IgD-negative memory B cell (primary cell): ENCODE measurements around the gene ATOX1. TPM values are rescaled to one million over a fixed set of nuclear protein-coding genes. Genes with fewer than 3 reads are reported as not detected.

Experiments
- H3K27ac Mint-ChIP-seq, 3 donors: one replicate each; pipeline ENCODE4 v1.8.0; 2020 to 2022; ENCODE audit warnings: mild to moderate bottlenecking in 3 of 3, mixed read lengths in 3 of 3, moderate library complexity in 1 of 3
- H3K27me3 Mint-ChIP-seq: one replicate; pipeline ENCODE4 v1.8.0; 2021; ENCODE audit warnings: mixed read lengths
- H3K36me3 Mint-ChIP-seq: one replicate; pipeline ENCODE4 v1.8.0; 2020; ENCODE audit warnings: mild to moderate bottlenecking, mixed read lengths
- H3K4me1 Mint-ChIP-seq, 3 donors: one replicate each; pipeline ENCODE4 v1.8.0; 2020 to 2022; ENCODE audit warnings: mixed read lengths in 3 of 3, mild to moderate bottlenecking in 1 of 3
- H3K4me3 Mint-ChIP-seq, 4 donors: one replicate each; pipeline ENCODE4 v1.8.0; 2020 to 2022; ENCODE audit warnings: mild to moderate bottlenecking in 4 of 4, mixed read lengths in 4 of 4, moderate library complexity in 3 of 4
- H3K9me3 Mint-ChIP-seq, 3 donors: one replicate each; pipeline ENCODE4 v1.8.0; 2020 to 2021; ENCODE audit warnings: mixed read lengths in 3 of 3, mild to moderate bottlenecking in 1 of 3
- polyA plus RNA-seq: library from polyadenylated mRNA; unstranded; fragments of 300-500 nt; fragmentation: Illumina TruSeq; gene quantifications from one replicate; pipeline ENCODE4 v1.2.3, GENCODE V29; 2021

ATOX1 gene
- polyA plus RNA-seq, 1 donor from 2014 or later, result 76.2 TPM

DNA sequence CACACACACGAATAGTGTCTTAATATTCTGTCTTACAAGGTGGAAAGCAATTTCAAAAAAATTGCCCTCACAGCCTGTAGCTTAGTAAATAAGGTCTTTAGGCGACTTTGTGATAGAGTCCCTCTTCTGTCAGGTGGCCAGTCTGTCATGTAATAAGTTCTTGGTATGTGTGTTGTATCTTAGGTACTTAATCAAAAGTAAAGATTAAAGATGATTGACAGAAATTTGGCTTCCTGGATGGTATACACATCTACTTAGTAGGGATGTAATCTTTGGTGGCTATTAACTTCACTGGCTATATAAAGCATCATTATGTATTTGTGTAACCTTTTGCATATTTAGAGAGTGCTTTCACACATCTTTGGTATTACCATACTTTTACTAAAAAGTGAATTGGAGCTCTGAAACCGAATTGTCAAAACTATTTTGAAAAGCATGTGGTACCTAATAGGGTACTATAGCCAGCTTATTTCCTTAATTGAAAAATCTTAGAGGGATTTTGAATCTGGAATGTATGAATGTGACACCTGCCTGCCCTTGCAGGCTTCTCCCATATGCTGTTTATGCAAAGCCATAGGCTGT is 16.7 kb upstream of the ATOX1 start:
- Mint-ChIP-seq H3K27me3 (no peaks in the 10 kb centered on the region), H3K4me1 (peaks cover 47 to 61% (median 54%) of the 10 kb centered on the region in 3 donors), H3K9me3 (no peaks in the 10 kb centered on the region), H3K36me3 (peaks cover 10% of the 10 kb centered on the region), H3K27ac (peak overlapping the region in 1 of 3 donors; percentile 84), H3K4me3 (peak overlapping the region; percentile 21 to 82 (median 57))

DNA sequence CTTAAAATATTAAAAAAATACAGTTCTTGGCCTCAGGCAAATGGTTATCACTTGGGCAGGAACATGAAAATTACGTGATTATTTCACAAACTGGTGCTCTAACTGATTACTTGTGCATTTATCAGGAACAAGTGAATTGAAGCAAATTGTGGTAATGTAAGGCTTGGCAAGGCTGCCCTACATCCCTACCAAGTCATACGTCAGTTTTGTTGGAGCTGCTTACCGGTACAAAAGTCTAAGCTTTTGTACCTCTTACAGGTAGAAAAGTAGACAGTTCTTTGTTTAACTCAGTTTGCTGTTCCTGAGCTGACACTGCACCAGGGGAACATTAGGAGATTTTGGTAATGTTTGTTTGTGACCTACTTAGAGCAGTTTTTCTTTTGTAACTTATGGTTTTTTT is 15.5 kb upstream of the ATOX1 start:
- peaks cover 7% of the 10 kb centered on the region for H3K36me3 Mint-ChIP-seq
- peak overlapping the region in 3 of 4 donors; percentile 94 to 99 (median 98) for H3K4me3 Mint-ChIP-seq
- H3K4me1 Mint-ChIP-seq, result peaks cover 36 to 52% (median 44%) of the 10 kb centered on the region in 3 donors
- no peaks in the 10 kb centered on the region for H3K27me3 Mint-ChIP-seq
- peak overlapping the region in 2 of 3 donors; percentile 83 to 84 for H3K27ac Mint-ChIP-seq
- H3K9me3 Mint-ChIP-seq, result no peaks in the 10 kb centered on the region

DNA sequence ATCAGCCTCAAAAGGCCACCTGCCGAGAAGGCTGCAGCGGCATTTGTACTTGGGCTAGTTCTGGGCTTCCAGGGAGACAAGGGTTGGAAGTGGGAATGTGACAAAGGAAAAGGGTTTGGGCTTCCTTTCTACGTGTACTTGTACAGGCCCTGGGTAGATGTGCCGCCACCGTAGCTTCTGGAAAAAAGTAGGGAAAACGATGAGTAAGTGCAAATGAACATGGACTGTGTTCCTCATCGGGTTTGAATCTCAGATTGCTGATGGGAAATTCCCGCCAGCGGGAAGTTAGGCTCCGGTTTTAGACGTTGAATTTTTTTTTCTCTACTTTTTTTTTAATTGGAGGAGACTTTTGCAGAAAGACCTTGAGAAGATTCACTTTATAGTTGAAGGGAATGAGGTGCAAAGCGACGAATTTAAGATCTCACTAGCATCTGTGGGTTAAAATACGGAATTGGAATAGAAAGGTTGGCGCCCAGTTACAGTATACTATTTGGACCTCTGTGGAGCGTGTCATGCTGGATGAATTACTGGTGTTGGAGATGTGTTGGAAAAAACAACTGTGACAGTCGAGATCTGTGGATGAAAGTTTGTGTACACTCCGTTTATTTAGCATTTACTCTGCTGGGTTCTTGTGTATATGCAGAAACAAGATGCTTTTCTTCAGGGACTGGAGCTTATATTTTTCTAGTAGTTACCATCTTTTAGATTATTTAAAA is 14.6 kb upstream of the ATOX1 start:
- Mint-ChIP-seq H3K27me3 (no peaks in the 10 kb centered on the region), H3K9me3 (no peaks in the 10 kb centered on the region), H3K27ac (peak overlapping the region in 2 of 3 donors; percentile 43 to 84), H3K4me3 (peak overlapping the region in 3 of 4 donors; percentile 94 to 99 (median 98)), H3K4me1 (peaks cover 36 to 50% (median 38%) of the 10 kb centered on the region in 3 donors), H3K36me3 (peaks cover 4% of the 10 kb centered on the region)

DNA sequence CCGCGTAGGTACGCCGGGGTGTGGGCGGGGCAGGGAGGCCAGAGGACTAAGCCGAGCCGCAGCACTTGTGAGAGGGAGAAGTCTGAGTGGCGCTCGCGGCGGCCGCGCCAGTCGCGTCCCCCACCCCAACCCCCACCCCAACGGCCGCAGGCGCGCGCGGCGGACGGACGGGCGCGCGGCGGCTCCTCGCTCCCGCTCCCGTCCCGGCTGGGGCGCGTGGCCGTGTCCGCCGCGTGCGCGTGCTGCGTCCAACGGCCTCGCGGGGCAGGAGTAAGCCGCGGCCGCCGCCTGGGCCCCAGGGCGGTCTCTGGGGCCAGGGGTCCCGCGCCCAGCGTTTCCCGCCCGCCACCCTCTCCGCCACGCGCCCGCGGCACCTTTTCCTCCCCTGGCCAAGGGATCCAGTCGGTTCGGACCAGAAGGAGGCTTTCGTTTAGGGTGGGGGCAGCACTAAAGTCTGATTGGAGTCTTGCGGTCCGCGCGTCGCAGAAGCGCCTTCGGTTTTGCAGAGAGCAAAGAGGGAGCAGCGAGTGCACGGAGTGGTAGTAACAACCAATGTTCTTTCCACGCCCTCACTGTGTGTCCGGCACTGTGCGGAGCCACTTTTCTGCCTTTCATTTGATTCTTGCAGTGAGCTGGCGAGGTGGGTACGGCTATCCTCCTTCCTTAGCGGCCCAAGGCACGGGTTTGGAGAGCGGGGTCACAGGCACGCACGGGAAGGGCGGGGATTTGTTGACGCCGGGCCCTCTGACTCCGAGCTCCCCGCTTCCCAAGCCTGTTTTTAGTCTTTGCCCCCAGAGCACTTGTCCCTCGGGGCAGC is 13.8 kb upstream of the ATOX1 start:
- H3K4me1 Mint-ChIP-seq, result peaks cover 29 to 42% (median 32%) of the 10 kb centered on the region in 3 donors

DNA sequence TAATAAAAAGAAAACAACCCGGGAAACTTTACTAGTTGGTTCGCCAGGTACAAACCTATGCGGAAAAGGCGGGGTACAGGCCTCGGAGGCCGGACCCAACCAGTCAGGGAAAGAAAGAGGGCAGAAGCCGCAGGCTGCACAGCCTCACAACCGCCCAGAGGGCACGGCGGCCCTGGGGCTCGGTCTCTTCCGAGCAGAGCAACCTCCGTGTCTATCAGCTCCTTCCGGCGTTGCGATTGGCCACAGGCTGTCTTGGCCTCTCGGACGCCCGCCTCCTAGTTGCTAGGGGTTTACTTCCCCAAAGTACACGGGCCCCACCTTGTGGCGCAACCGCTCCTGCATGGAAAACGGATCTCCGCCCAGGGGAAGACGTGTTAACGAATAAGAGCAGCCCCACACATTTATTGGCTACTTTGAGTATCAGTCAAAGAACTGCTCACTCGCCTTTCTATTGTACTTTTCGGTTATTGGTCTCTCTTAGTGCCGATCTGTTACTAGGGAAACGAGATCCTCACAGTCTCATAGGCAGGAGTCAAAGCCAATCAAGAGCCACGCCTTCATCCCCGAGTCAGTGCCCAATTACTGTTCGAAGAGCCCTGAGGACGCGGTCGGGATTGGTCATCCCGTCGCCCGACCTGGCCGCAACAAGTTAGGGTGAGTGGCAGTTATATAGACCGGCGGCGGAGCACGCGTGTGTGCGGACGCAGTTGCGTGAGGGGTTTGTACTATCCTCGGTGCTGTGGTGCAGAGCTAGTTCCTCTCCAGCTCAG is 13.0 kb upstream of the ATOX1 start, which contains the start of gene G3BP1:
TSS of gene G3BP1 (plus strand) at position 696 of the 770 bp plus-strand sequence. CDS start 14,667 bp downstream, outside the sequence.
- H3K36me3 Mint-ChIP-seq, result no peaks in the 10 kb centered on the region
- H3K4me3 Mint-ChIP-seq, result peak within 1 kb of the TSS in 3 of 4 donors; percentile 94 to 99 (median 98)
- no peaks in the 10 kb centered on the region for H3K27me3 Mint-ChIP-seq
- H3K4me1 Mint-ChIP-seq, result peaks cover 25 to 36% (median 29%) of the 10 kb centered on the region in 3 donors
- no peaks in the 10 kb centered on the region for H3K9me3 Mint-ChIP-seq
- peak within 1 kb of the TSS in 2 of 3 donors; percentile 43 to 84 for H3K27ac Mint-ChIP-seq

More for the DNA sequence above, 13.8 kb upstream of the ATOX1 start:
- peak overlapping the region in 3 of 4 donors; percentile 94 to 99 (median 98) for H3K4me3 Mint-ChIP-seq
- H3K9me3 Mint-ChIP-seq, result no peaks in the 10 kb centered on the region
- H3K27me3 Mint-ChIP-seq, result no peaks in the 10 kb centered on the region
- H3K27ac Mint-ChIP-seq, result peak overlapping the region in 2 of 3 donors; percentile 43 to 84
- H3K36me3 Mint-ChIP-seq, result no peaks in the 10 kb centered on the region

DNA sequence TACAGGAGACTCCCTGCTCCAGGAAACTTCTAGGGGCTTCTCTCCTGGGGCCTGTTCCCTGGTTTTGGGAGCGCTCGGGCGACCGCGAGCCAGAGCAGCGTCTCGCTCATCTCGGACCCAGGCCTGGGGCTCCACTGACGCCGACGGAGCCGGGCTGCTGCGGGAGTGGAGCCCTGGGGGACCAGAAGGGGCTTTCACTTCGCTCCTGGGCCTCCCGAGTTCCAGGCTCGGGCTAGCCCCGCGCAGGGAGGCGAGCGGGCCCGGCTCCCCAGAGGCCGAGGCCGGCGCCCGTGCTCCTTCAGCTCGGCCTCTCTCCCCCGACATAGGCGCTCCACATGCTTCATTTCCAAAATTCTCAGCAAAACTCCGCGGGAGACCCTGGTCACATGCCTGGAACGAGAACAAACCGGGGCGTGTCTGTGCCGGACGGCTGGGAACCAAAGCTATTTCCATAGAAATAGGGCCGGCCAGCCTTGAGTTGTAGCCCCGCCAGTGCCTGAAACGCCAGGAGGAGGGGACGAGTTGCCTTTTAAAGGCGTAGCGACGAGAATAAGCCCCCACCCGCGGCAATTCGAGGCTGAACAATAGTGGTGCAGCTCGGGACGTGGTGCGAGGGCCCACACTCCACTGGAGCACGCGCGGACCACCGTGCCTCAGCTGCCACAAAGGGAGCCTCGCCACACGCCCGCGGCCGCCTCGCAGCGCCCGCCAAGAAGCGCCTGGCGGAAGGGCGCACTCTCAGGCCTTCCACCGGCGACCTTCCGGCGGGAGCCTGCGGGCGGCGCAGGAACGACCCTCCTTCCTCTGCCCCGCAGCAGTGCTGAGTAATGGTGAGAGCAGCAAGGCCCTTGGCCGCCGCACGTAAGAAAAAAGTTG is 12.2 kb upstream of the ATOX1 start:
- H3K27me3 Mint-ChIP-seq, result no peaks in the 10 kb centered on the region
- H3K27ac Mint-ChIP-seq, result peak overlapping the region in 1 of 3 donors; percentile 13
- H3K36me3 Mint-ChIP-seq, result no peaks in the 10 kb centered on the region
- H3K9me3 Mint-ChIP-seq, result no peaks in the 10 kb centered on the region
- no peak overlapping the region for H3K4me3 Mint-ChIP-seq
- H3K4me1 Mint-ChIP-seq, result peaks cover 19 to 29% (median 21%) of the 10 kb centered on the region in 3 donors

DNA sequence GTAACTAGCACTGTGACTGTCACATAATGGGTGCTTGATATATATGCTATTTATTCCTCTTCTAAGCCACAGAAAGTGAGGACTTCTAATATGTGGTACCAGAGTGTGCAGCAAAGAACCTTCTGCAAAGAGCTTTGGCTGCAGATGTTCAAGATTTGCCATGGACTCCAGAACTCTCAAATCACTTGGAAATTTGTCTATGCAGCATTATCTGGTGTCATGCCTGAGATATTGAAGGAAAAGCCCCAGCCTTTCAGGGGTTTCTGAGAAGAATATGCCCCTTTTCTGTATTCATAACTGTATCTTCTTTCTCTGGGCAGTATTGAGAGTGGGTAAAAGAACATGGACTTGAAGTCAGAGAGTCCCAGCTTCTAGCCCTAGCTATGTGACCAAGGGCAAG is 8.5 kb upstream of the ATOX1 start:
- Mint-ChIP-seq H3K27me3 (no peaks in the 10 kb centered on the region), H3K36me3 (no peaks in the 10 kb centered on the region), H3K27ac (no peak overlapping the region), H3K4me3 (no peak overlapping the region), H3K9me3 (no peaks in the 10 kb centered on the region), H3K4me1 (peaks cover 3 to 6% (median 4%) of the 10 kb centered on the region in 3 donors)

DNA sequence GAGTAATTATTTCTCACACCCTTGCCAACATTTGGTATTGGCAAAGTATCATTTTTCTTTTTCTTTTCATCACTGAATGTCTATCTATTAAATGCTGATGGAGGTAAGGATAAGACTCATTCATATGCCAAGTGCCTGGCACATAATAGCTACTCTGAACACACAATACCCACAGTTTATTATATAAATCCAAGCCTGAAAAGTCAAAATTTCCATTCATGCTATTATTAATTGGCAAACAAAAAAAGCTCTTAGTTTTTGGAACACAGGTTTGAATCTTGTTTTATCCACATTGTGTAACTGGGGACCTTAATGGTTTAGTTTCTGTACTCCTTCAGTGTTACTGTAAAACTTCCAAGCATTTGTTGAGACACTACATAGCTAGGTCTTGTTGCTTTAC is 6.4 kb upstream of the ATOX1 start:
- Mint-ChIP-seq H3K4me1 (peaks cover 2 to 3% (median 3%) of the 10 kb centered on the region in 3 donors), H3K27ac (no peak overlapping the region), H3K9me3 (no peaks in the 10 kb centered on the region), H3K36me3 (no peaks in the 10 kb centered on the region), H3K4me3 (peak overlapping the region in 1 of 4 donors; percentile 32), H3K27me3 (no peaks in the 10 kb centered on the region)

DNA sequence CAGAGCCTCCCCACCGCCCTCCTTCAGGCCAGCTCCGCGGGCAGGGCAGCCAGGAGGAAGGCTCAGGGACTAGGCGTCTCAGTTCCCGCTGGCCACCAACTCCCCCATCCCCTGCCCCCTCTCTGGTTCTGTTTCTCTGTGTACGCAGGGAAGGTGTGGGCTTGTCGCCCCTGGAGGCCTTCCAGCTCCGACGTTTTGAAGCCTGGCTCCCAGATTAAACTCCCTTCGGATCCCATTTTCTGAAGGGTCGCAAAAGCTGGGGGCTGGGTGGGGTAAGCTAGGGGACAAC is 346 bp downstream of the ATOX1 start:
- Mint-ChIP-seq H3K4me1 (peaks cover 21 to 30% (median 30%) of the 10 kb centered on the region in 3 donors), H3K27ac (peak overlapping the region; percentile 89 to 93 (median 93)), H3K4me3 (peak overlapping the region; percentile 90 to 97 (median 94)), H3K36me3 (peaks cover 4% of the 10 kb centered on the region), H3K27me3 (no peaks in the 10 kb centered on the region), H3K9me3 (no peaks in the 10 kb centered on the region)

DNA sequence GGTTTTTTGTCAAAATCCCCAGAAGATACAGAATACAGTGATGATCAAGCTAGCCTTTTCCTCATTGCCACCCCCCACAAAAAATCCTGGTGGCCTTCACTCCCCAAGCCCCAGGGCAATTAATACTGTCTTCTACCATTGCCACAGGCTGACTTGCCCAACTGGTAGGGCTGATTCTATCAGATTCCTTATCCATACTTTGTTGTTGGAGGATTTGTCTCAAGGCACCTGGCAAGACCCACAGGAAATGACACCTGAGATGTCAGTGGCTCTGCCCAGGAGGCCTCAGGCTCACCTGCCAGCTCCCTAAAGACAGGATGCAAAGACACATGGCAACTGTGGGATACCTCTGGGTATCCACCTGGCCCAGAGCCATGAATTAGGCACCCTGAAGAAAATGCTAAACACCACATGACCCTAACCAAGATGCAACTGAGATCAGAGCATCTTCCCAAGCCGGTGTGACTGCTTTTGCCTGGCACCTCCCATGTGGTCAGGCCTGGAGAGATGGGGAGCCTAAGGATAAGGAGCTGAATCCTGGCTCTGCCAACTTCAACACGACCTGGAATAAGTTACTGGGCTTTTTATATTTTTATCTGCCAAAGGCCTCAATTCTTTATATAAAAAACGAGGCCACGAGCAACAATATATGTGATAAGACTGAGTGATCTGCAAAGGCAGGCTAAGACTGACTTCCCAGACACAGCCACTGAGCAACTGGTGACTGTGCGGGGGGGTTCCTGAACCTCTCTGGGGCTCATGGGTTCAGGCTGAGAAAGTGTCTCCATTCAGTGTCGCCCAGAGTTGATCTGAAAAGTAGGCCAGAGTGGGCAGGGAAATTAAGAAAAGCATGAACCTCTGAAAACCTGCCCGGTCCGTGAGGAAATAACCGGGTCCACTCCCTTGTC is 944 bp downstream of the ATOX1 start:
- Mint-ChIP-seq H3K4me3 (peak overlapping the region; percentile 90 to 97 (median 94)), H3K9me3 (no peaks in the 10 kb centered on the region), H3K4me1 (peaks cover 21 to 36% (median 33%) of the 10 kb centered on the region in 3 donors), H3K27ac (peak overlapping the region; percentile 89 to 93 (median 93)), H3K36me3 (peaks cover 4% of the 10 kb centered on the region), H3K27me3 (no peaks in the 10 kb centered on the region)

DNA sequence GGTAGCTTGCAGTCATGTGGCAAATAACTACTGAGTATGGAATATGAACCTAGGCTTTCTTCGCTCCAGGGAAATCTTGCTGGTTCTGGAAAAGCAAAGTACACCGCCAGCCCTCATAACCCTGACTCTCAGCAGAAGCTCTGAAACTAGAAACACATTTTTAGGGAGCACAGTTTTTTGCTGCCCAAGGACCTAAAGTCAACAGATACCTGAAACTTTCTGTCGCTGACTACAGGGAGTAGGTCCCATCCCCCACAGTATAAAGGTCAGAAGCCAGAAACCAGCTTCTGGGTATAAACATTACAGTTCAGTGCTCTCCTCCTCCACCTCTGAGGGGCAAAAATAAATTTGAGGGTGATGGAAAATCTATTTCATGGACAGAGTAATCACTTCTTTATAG is 3.0 kb downstream of the ATOX1 start:
- Mint-ChIP-seq H3K27me3 (no peaks in the 10 kb centered on the region), H3K4me1 (peaks cover 21 to 37% (median 36%) of the 10 kb centered on the region in 3 donors), H3K27ac (peak overlapping the region in 2 of 3 donors; percentile 34 to 69), H3K4me3 (peak overlapping the region in 2 of 4 donors; percentile 32 to 44), H3K36me3 (peaks cover 4% of the 10 kb centered on the region), H3K9me3 (no peaks in the 10 kb centered on the region)

DNA sequence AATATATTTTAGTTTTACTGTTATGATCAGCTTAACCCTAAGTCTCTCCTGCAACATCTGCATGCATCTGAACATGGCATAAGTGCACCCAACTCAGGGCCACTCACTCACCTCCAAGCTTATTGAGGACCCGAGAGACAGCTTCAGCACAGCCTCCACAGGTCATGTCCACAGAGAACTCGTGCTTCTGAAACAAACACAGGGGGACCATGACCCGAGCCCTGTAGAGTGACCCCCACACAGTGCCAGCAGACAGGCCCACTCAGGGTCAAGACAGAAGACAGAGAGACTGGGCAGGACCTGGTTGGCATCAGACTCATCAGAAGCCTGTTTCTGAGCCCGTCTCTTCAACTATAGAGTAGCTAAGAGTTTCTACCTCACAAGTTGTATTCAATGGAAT is 6.8 kb downstream of the ATOX1 start:
- H3K9me3 Mint-ChIP-seq, result no peaks in the 10 kb centered on the region
- peak overlapping the region; percentile 51 to 63 (median 63) for H3K27ac Mint-ChIP-seq
- H3K4me3 Mint-ChIP-seq, result peak overlapping the region in 1 of 4 donors; percentile 60
- H3K27me3 Mint-ChIP-seq, result no peaks in the 10 kb centered on the region
- H3K4me1 Mint-ChIP-seq, result peaks cover 12 to 30% (median 26%) of the 10 kb centered on the region in 3 donors
- H3K36me3 Mint-ChIP-seq, result peaks cover 6% of the 10 kb centered on the region

DNA sequence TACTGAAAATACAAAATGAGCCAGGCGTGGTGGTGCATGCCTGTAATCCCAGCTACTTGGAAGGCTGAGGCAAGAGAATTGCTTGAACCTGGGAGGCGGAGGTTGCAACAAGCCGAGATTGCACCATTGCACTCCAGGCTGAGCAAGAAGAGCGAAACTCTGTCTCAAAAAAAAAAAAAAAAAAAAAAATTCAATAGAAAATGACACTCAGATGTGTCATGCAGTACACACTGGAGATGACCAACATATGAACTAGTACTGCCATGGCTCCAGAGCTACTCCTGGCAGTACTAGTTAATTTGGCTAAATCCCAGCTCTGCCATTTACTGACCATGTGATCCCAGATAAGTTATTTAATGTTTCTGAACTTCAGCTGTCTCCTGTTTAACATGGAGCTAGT is 7.3 kb downstream of the ATOX1 start:
- peak overlapping the region; percentile 51 to 93 (median 63) for H3K27ac Mint-ChIP-seq
- H3K9me3 Mint-ChIP-seq, result no peaks in the 10 kb centered on the region
- no peaks in the 10 kb centered on the region for H3K27me3 Mint-ChIP-seq
- H3K4me3 Mint-ChIP-seq, result peak overlapping the region in 1 of 4 donors; percentile 60
- H3K36me3 Mint-ChIP-seq, result peaks cover 6% of the 10 kb centered on the region
- peaks cover 10 to 30% (median 21%) of the 10 kb centered on the region in 3 donors for H3K4me1 Mint-ChIP-seq
